Loucy (cell line): ENCODE measurements around the gene NCKAP5.

Experiments used
- H2AFZ ChIP-seq: fragments of 200-600 bp; sonication (generic); 2 replicates; pipeline ENCODE4 v1.6.0; 2016; ENCODE audit warnings: antibody characterized with exemption, mild to moderate bottlenecking, low read length, moderate library complexity
- H3F3A ChIP-seq: fragments of 200-600 bp; 2 replicates; pipeline ENCODE4 v1.6.0; 2016; ENCODE audit warnings: antibody characterized with exemption, low read depth, mild to moderate bottlenecking
- H3K27me3 ChIP-seq: fragments of 200-600 bp; sonication (generic); 2 replicates; pipeline ENCODE4 v1.6.1; 2014; ENCODE audit warnings: low read length, mild to moderate bottlenecking; ENCODE audit not compliant: insufficient read depth, poor library complexity, severe bottlenecking
- H3K36me3 ChIP-seq: fragments of 200-600 bp; sonication (generic); 2 replicates; pipeline ENCODE4 v1.6.1; 2016; ENCODE audit warnings: low read length; ENCODE audit not compliant: insufficient read depth
- H3K4me1 ChIP-seq: fragments of 200-600 bp; sonication (generic); 2 replicates; pipeline ENCODE4 v1.5.1; 2014; ENCODE audit warnings: low read length, mild to moderate bottlenecking; ENCODE audit not compliant: insufficient read depth, poor library complexity, severe bottlenecking
- H3K4me2 ChIP-seq: fragments of 200-600 bp; sonication (generic); 2 replicates; pipeline ENCODE4 v1.6.0; 2014; ENCODE audit warnings: antibody characterized with exemption, low read length, low read depth, mild to moderate bottlenecking; ENCODE audit not compliant: poor library complexity, severe bottlenecking
- H3K4me3 ChIP-seq: fragments of 200-600 bp; sonication (generic); 2 replicates; pipeline ENCODE4 v1.5.1; 2014; ENCODE audit warnings: low read length, mild to moderate bottlenecking, mixed read lengths; ENCODE audit not compliant: poor library complexity, severe bottlenecking
- H3K79me2 ChIP-seq: fragments of 200-600 bp; sonication (generic); 2 replicates; pipeline ENCODE4 v1.6.1; 2014; ENCODE audit warnings: low read length; ENCODE audit not compliant: insufficient read depth
- H3K9ac ChIP-seq: fragments of 200-600 bp; sonication (generic); 2 replicates; pipeline ENCODE4 v1.6.0; 2014; ENCODE audit warnings: mild to moderate bottlenecking, low read depth, low read length, moderate library complexity; ENCODE audit not compliant: poor library complexity, severe bottlenecking
- H3K9me2 ChIP-seq: fragments of 200-600 bp; sonication (generic); replicated peaks from 2 replicates; pipeline ENCODE4 v1.6.1; 2016; ENCODE audit warnings: low read depth, low read length, mixed read lengths
- H3K9me3 ChIP-seq: fragments of 200-600 bp; sonication (generic); 2 replicates; pipeline ENCODE4 v1.6.1; 2014; ENCODE audit warnings: mild to moderate bottlenecking, antibody characterized with exemption, low read length, low read depth; ENCODE audit not compliant: insufficient read depth
- H4K20me1 ChIP-seq: fragments of 200-600 bp; sonication (generic); 2 replicates; pipeline ENCODE4 v1.6.0; 2014; ENCODE audit warnings: antibody characterized with exemption, low read length, mild to moderate bottlenecking; ENCODE audit not compliant: insufficient read depth, poor library complexity, severe bottlenecking
- CTCF ChIP-seq: fragments of 200-600 bp; sonication (generic); conservative IDR thresholded peaks from 2 replicates; pipeline ENCODE4 v1.5.1; 2014; ENCODE audit warnings: mild to moderate bottlenecking, antibody characterized with exemption, low read length
- EZH2phosphoT487 ChIP-seq: fragments of 200-600 bp; IDR thresholded peaks from 2 replicates; pipeline ENCODE4 v1.6.1; 2018; ENCODE audit warnings: antibody characterized with exemption, mild to moderate bottlenecking, moderate library complexity, borderline replicate concordance

NCKAP5 gene

DNA sequence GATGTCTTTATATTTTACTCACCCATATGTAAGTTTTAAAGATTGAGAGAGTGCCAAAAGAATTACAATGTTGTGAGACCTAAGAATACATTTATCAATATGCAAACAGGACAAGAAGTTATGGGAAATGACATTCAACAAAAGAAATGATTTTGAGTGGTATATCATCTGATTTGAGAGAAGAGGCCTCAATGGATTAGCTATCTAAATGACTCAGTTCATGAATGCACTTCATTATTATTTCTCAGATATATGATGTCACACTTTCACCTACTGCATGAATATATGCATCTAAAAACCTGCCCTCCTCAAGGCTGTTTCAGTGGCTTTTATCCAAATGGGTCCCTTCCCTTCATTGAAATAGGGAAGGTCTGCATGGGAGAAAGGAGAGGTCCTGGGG is 769.9 kb downstream of the NCKAP5 start:
- Histone ChIP-seq H3K4me2 (no peak overlapping the region), H3K79me2 (no peaks in the 10 kb centered on the region), H3K9me3 (no peaks in the 10 kb centered on the region), H3K4me3 (no peak overlapping the region), H3K27me3 (no peaks in the 10 kb centered on the region), H2AFZ (no peak overlapping the region), H3K36me3 (no peaks in the 10 kb centered on the region), H3F3A (no peaks in the 10 kb centered on the region), H3K4me1 (no peaks in the 10 kb centered on the region), H3K9me2 (no peaks in the 10 kb centered on the region), H4K20me1 (no peaks in the 10 kb centered on the region), H3K9ac (no peak overlapping the region)
- TF ChIP-seq EZH2phosphoT487 (no peak), CTCF (no peak)

- Histone ChIP-seq H3K36me3 (no peaks in the 10 kb centered on the region), H3K27me3 (no peaks in the 10 kb centered on the region), H3K79me2 (no peaks in the 10 kb centered on the region), H2AFZ (no peak overlapping the region), H3K9ac (no peak overlapping the region), H3K4me2 (no peak overlapping the region), H4K20me1 (no peaks in the 10 kb centered on the region), H3K9me2 (no peaks in the 10 kb centered on the region), H3K9me3 (no peaks in the 10 kb centered on the region), H3K4me1 (no peaks in the 10 kb centered on the region), H3F3A (no peaks in the 10 kb centered on the region), H3K4me3 (no peak overlapping the region)
- TF ChIP-seq CTCF (no peak), EZH2phosphoT487 (no peak)
Measured at GRCh38 chr2:132797556-132797955, 770.7 kb downstream of the NCKAP5 start.

- H3K27me3 ChIP-seq = no peaks in the 10 kb centered on the region
- no peaks in the 10 kb centered on the region for H3K79me2 ChIP-seq
- H4K20me1 ChIP-seq = no peaks in the 10 kb centered on the region
- no peak overlapping the region for H3K4me2 ChIP-seq
- no peaks in the 10 kb centered on the region for H3K9me2 ChIP-seq
- no peak overlapping the region for H3K9ac ChIP-seq
- H3K4me1 ChIP-seq = no peaks in the 10 kb centered on the region
- H3K9me3 ChIP-seq = no peaks in the 10 kb centered on the region
- H3K4me3 ChIP-seq = no peak overlapping the region
- no peak overlapping the region for H2AFZ ChIP-seq
- no peaks in the 10 kb centered on the region for H3F3A ChIP-seq
- no peak for TF ChIP-seq CTCF
- TF ChIP-seq EZH2phosphoT487 = no peak
- no peaks in the 10 kb centered on the region for H3K36me3 ChIP-seq
Measured at GRCh38 chr2:132797071-132797470, 771.2 kb downstream of the NCKAP5 start.
